GM23338 (cell line): ENCODE results near the gene TRIP10. TPM values are rescaled to one million over a fixed set of nuclear protein-coding genes. Genes with fewer than 3 reads are reported as not detected.

ENCODE experiments used
- ATAC-seq: fragments of 200-7000 bp; cut with Tn5 transposase; 3 replicates; pipeline ENCODE4 v1.9.1; 2020
- DNase-seq: peaks from one replicate; pipeline ENCODE4 v3.0.0-alpha.2; 2015; ENCODE audit warnings: low spot score
- H2AFZ ChIP-seq: fragments of 200-600 bp; sonication (generic); 2 replicates; pipeline ENCODE4 v1.8.0; 2016; ENCODE audit warnings: antibody characterized with exemption, mild to moderate bottlenecking, moderate library complexity
- H3F3A ChIP-seq: fragments of 200-600 bp; sonication (generic); replicated peaks from 2 replicates; pipeline ENCODE4 v1.8.0; 2017; ENCODE audit warnings: antibody characterized with exemption, mixed run types, low read depth
- H3K27ac ChIP-seq: fragments of 200-600 bp; sonication (generic); 2 replicates; pipeline ENCODE4 v1.6.1; 2016; ENCODE audit warnings: low read depth
- H3K27me3 ChIP-seq: fragments of 200-600 bp; sonication (generic); 2 replicates; pipeline ENCODE4 v1.8.0; 2016; ENCODE audit warnings: mild to moderate bottlenecking, mixed run types, moderate library complexity; ENCODE audit not compliant: insufficient read depth
- H3K36me3 ChIP-seq: fragments of 200-600 bp; sonication (generic); 2 replicates; pipeline ENCODE4 v1.8.0; 2016; ENCODE audit warnings: mild to moderate bottlenecking; ENCODE audit not compliant: insufficient read depth
- H3K4me1 ChIP-seq: fragments of 200-600 bp; sonication (generic); 2 replicates; pipeline ENCODE4 v1.8.0; 2016; ENCODE audit warnings: mild to moderate bottlenecking, moderate library complexity; ENCODE audit not compliant: insufficient read depth
- H3K4me2 ChIP-seq: fragments of 200-600 bp; sonication (generic); 2 replicates; pipeline ENCODE4 v1.7.1; 2017; ENCODE audit warnings: mixed run types
- H3K4me3 ChIP-seq: fragments of 200-600 bp; sonication (generic); 2 replicates; pipeline ENCODE4 v1.6.1; 2016; ENCODE audit warnings: mixed run types
- H3K79me2 ChIP-seq: fragments of 200-600 bp; sonication (generic); replicated peaks from 2 replicates; pipeline ENCODE4 v1.8.0; 2017; ENCODE audit warnings: mild to moderate bottlenecking; ENCODE audit not compliant: insufficient read depth
- H3K9me2 ChIP-seq: fragments of 200-600 bp; sonication (generic); 2 replicates; pipeline ENCODE4 v1.8.0; 2017; ENCODE audit not compliant: insufficient read depth
- H4K20me1 ChIP-seq: fragments of 200-600 bp; sonication (generic); replicated peaks from 2 replicates; pipeline ENCODE4 v1.8.0; 2017; ENCODE audit warnings: mild to moderate bottlenecking; ENCODE audit not compliant: insufficient read depth
- H3K27ac Mint-ChIP-seq: 2 replicates; pipeline ENCODE4 v1.8.0; 2020; ENCODE audit warnings: inconsistent platforms, mild to moderate bottlenecking, moderate library complexity, mixed read lengths
- H3K27me3 Mint-ChIP-seq: 3 replicates; pipeline ENCODE4 v1.8.0; 2022; ENCODE audit warnings: low read depth, mild to moderate bottlenecking, moderate library complexity, mixed read lengths, inconsistent platforms; ENCODE audit not compliant: insufficient read depth, poor library complexity
- H3K36me3 Mint-ChIP-seq: 3 replicates; pipeline ENCODE4 v1.8.0; 2021; ENCODE audit warnings: low read depth, mild to moderate bottlenecking, inconsistent platforms, moderate library complexity, mixed read lengths
- H3K4me1 Mint-ChIP-seq: 3 replicates; pipeline ENCODE4 v1.8.0; 2020; ENCODE audit warnings: mild to moderate bottlenecking, inconsistent platforms, mixed read lengths
- H3K4me3 Mint-ChIP-seq: 3 replicates; pipeline ENCODE4 v1.8.0; 2021; ENCODE audit warnings: moderate library complexity, mild to moderate bottlenecking, inconsistent platforms, mixed read lengths
- H3K9me3 Mint-ChIP-seq: 3 replicates; pipeline ENCODE4 v1.8.0; 2020; ENCODE audit warnings: moderate library complexity, mild to moderate bottlenecking, inconsistent platforms, mixed read lengths
- CREB1 ChIP-seq: fragments of 250-450 bp; sonication (Bioruptor Pico); IDR thresholded peaks from 2 replicates; pipeline ENCODE4 v1.5.0; 2020; ENCODE audit warnings: low read depth, mild to moderate bottlenecking, moderate library complexity
- EZH2 ChIP-seq: fragments of 200-600 bp; sonication (generic); IDR thresholded peaks from one replicate; pipeline ENCODE4 v1.8.0; 2017; ENCODE audit warnings: antibody characterized with exemption, mild to moderate bottlenecking, low read depth; ENCODE audit not compliant: unreplicated experiment
- EZH2phosphoT487 ChIP-seq: fragments of 200-600 bp; sonication (generic); IDR thresholded peaks from one replicate; pipeline ENCODE4 v1.8.1; 2018; ENCODE audit warnings: antibody characterized with exemption; ENCODE audit not compliant: unreplicated experiment
- JUNB ChIP-seq: IDR thresholded peaks from one replicate; pipeline ENCODE4 v1.6.1; 2016; ENCODE audit warnings: antibody characterized with exemption; ENCODE audit not compliant: unreplicated experiment
- NANOG ChIP-seq: IDR thresholded peaks from 2 replicates; pipeline ENCODE4 v1.6.1; 2016; ENCODE audit warnings: antibody characterized with exemption, borderline replicate concordance
- POLR2AphosphoS5 ChIP-seq: IDR thresholded peaks from 2 replicates; pipeline ENCODE4 v1.6.1; 2016; ENCODE audit warnings: antibody characterized with exemption, low read depth
- REST ChIP-seq: IDR thresholded peaks from one replicate; pipeline ENCODE4 v1.6.1; 2018; ENCODE audit warnings: antibody characterized with exemption; ENCODE audit not compliant: unreplicated experiment
- STAT1 ChIP-seq: IDR thresholded peaks from one replicate; pipeline ENCODE4 v1.6.1; 2016; ENCODE audit warnings: antibody characterized with exemption; ENCODE audit not compliant: unreplicated experiment
- ZNF114 ChIP-seq: fragments of 250-450 bp; sonication (Bioruptor Pico); IDR thresholded peaks from 2 replicates; pipeline ENCODE4 v1.5.0; 2020; ENCODE audit warnings: mild to moderate bottlenecking, moderate library complexity
- ZNF331 ChIP-seq: fragments of 250-450 bp; sonication (Bioruptor Pico); IDR thresholded peaks from 2 replicates; pipeline ENCODE4 v1.5.0; 2020; ENCODE audit warnings: low read depth, mild to moderate bottlenecking, moderate library complexity
- polyA plus RNA-seq: library from polyadenylated mRNA; unstranded; fragments of >200 nt; fragmentation: Nextera tagmentation; extraction: Ambion mirVana; gene quantifications from 2 replicates; pipeline ENCODE4 v1.2.1, GENCODE V29; 2016
- total RNA-seq: library from RNA; depleted of rRNA; stranded (reverse); fragments of >200 nt; shearing (Covaris generic); gene quantifications from 2 replicates; pipeline ENCODE4 v1.2.3, GENCODE V29; 2014
- TF ChIP-seq, protein P1 (sequence below): fragments of 250-450 bp; sonication (Bioruptor Pico); IDR thresholded peaks from 2 replicates; pipeline ENCODE4 v1.5.0; 2020; ENCODE audit warnings: mild to moderate bottlenecking, moderate library complexity
- TF ChIP-seq, protein P2 (sequence below): IDR thresholded peaks from 2 replicates; pipeline ENCODE4 v1.6.1; 2016; ENCODE audit warnings: antibody characterized with exemption
- TF ChIP-seq, protein P3 (sequence below), 2 experiments: fragments of 200-600 bp in 1 of 2; sonication (generic) in 1 of 2; conservative IDR thresholded peaks; 2 replicates each; pipeline versions ENCODE4 v1.5.1 to v1.6.1; 2016 to 2017; ENCODE audit warnings: antibody characterized with exemption in 2 of 2, low read depth in 2 of 2, mild to moderate bottlenecking in 2 of 2, moderate library complexity in 1 of 2

TRIP10 gene
- total and polyA plus RNA-seq, 2 experiments from 2014 or later = 56.8 to 68.5 TPM

DNA sequence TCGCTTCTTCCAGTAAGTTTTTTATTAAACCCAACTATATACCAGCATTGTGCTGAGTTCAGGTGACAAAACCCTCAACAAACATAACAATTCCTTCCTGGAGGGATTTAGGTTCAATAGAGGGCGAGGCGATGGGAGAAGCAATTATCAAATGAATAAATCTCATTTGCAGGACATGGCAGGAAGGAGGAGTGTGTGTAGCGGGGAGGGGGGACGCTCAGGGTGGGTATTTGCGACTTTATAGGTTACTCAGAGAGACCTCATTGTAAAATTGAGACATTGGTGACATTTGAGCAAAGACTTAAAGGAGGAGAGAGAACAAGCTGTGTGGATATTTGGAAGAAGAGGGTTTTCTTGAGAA, 22.9 kb upstream of the TRIP10 start:
- Histone ChIP-seq H3K4me3 (no peak overlapping the region), H3K36me3 (no peaks in the 10 kb centered on the region), H3F3A (peaks cover 8% of the 10 kb centered on the region), H3K79me2 (no peaks in the 10 kb centered on the region), H2AFZ (no peak overlapping the region), H4K20me1 (no peaks in the 10 kb centered on the region), H3K27ac (no peak overlapping the region), H3K4me2 (no peak overlapping the region), H3K27me3 (peaks cover under 1% of the 10 kb centered on the region; the same call in 1 of the 2 replicates), H3K9me2 (no peaks in the 10 kb centered on the region), H3K4me1 (no peaks in the 10 kb centered on the region; the same call in 1 of the 2 replicates)
- peaks cover 31% of the 10 kb centered on the region for H3K36me3 Mint-ChIP-seq
- ATAC-seq (no peak), DNase-seq (no peak)
- H3K9me3 Mint-ChIP-seq = peaks cover 75% of the 10 kb centered on the region
- no peak for TF ChIP-seq ZNF331 (CRISPR knock-in tag)
- TF ChIP-seq, protein P1, sequence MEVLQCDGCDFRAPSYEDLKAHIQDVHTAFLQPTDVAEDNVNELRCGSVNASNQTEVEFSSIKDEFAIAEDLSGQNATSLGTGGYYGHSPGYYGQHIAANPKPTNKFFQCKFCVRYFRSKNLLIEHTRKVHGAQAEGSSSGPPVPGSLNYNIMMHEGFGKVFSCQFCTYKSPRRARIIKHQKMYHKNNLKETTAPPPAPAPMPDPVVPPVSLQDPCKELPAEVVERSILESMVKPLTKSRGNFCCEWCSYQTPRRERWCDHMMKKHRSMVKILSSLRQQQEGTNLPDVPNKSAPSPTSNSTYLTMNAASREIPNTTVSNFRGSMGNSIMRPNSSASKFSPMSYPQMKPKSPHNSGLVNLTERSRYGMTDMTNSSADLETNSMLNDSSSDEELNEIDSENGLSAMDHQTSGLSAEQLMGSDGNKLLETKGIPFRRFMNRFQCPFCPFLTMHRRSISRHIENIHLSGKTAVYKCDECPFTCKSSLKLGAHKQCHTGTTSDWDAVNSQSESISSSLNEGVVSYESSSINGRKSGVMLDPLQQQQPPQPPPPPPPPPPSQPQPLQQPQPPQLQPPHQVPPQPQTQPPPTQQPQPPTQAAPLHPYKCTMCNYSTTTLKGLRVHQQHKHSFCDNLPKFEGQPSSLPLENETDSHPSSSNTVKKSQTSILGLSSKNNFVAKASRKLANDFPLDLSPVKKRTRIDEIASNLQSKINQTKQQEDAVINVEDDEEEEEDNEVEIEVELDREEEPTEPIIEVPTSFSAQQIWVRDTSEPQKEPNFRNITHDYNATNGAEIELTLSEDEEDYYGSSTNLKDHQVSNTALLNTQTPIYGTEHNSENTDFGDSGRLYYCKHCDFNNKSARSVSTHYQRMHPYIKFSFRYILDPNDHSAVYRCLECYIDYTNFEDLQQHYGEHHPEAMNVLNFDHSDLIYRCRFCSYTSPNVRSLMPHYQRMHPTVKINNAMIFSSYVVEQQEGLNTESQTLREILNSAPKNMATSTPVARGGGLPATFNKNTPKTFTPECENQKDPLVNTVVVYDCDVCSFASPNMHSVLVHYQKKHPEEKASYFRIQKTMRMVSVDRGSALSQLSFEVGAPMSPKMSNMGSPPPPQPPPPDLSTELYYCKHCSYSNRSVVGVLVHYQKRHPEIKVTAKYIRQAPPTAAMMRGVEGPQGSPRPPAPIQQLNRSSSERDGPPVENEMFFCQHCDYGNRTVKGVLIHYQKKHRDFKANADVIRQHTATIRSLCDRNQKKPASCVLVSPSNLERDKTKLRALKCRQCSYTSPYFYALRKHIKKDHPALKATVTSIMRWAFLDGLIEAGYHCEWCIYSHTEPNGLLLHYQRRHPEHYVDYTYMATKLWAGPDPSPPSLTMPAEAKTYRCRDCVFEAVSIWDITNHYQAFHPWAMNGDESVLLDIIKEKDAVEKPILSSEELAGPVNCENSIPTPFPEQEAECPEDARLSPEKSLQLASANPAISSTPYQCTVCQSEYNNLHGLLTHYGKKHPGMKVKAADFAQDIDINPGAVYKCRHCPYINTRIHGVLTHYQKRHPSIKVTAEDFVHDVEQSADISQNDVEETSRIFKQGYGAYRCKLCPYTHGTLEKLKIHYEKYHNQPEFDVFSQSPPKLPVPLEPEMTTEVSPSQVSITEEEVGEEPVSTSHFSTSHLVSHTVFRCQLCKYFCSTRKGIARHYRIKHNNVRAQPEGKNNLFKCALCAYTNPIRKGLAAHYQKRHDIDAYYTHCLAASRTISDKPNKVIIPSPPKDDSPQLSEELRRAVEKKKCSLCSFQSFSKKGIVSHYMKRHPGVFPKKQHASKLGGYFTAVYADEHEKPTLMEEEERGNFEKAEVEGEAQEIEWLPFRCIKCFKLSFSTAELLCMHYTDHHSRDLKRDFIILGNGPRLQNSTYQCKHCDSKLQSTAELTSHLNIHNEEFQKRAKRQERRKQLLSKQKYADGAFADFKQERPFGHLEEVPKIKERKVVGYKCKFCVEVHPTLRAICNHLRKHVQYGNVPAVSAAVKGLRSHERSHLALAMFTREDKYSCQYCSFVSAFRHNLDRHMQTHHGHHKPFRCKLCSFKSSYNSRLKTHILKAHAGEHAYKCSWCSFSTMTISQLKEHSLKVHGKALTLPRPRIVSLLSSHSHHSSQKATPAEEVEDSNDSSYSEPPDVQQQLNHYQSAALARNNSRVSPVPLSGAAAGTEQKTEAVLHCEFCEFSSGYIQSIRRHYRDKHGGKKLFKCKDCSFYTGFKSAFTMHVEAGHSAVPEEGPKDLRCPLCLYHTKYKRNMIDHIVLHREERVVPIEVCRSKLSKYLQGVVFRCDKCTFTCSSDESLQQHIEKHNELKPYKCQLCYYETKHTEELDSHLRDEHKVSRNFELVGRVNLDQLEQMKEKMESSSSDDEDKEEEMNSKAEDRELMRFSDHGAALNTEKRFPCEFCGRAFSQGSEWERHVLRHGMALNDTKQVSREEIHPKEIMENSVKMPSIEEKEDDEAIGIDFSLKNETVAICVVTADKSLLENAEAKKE (CRISPR knock-in tag) = no peak
- TF ChIP-seq EZH2phosphoT487 = no peak
- TF ChIP-seq, protein P2, sequence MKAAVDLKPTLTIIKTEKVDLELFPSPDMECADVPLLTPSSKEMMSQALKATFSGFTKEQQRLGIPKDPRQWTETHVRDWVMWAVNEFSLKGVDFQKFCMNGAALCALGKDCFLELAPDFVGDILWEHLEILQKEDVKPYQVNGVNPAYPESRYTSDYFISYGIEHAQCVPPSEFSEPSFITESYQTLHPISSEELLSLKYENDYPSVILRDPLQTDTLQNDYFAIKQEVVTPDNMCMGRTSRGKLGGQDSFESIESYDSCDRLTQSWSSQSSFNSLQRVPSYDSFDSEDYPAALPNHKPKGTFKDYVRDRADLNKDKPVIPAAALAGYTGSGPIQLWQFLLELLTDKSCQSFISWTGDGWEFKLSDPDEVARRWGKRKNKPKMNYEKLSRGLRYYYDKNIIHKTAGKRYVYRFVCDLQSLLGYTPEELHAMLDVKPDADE = no peak
- no peak for TF ChIP-seq REST
- TF ChIP-seq, protein P3, sequence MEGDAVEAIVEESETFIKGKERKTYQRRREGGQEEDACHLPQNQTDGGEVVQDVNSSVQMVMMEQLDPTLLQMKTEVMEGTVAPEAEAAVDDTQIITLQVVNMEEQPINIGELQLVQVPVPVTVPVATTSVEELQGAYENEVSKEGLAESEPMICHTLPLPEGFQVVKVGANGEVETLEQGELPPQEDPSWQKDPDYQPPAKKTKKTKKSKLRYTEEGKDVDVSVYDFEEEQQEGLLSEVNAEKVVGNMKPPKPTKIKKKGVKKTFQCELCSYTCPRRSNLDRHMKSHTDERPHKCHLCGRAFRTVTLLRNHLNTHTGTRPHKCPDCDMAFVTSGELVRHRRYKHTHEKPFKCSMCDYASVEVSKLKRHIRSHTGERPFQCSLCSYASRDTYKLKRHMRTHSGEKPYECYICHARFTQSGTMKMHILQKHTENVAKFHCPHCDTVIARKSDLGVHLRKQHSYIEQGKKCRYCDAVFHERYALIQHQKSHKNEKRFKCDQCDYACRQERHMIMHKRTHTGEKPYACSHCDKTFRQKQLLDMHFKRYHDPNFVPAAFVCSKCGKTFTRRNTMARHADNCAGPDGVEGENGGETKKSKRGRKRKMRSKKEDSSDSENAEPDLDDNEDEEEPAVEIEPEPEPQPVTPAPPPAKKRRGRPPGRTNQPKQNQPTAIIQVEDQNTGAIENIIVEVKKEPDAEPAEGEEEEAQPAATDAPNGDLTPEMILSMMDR (conservative IDR thresholded peaks at IDR 0.05; ENCODE audit: low read depth in 2 of 2) = no peak
- no peak for TF ChIP-seq NANOG
- TF ChIP-seq EZH2 = no peak
- no peak for TF ChIP-seq CREB1 (CRISPR knock-in tag)
- no peak for TF ChIP-seq JUNB
- TF ChIP-seq POLR2AphosphoS5 = no peak
- TF ChIP-seq STAT1 = no peak
- TF ChIP-seq ZNF114 (CRISPR knock-in tag) = no peak
- H3K27me3 Mint-ChIP-seq = peaks cover 24% of the 10 kb centered on the region
- H3K4me3 Mint-ChIP-seq = no peak overlapping the region
- H3K27ac Mint-ChIP-seq = no peak overlapping the region
- no peaks in the 10 kb centered on the region; the same call in 2 of the 3 replicates for H3K4me1 Mint-ChIP-seq
